Caco-2 (cell line): ENCODE measurements around the gene RNFT2. TPM values are rescaled to one million over a fixed set of nuclear protein-coding genes. Genes with fewer than 3 reads are reported as not detected.

ENCODE experiments used
- BruUV-seq: library from RNA; stranded (reverse); fragments of 400-500 nt; replicated peaks from 2 replicates; lab custom pipeline; 2021; lab: Mats Ljungman, UMichigan
- CTCF ChIA-PET: fragments of 300-600 bp; sonication (Branson Sonifier 250); formaldehyde crosslinking; loops from one replicate; lab custom pipeline; 2022; ENCODE audit warnings: antibody characterized with exemption; lab: Charles Lee
- POLR2A ChIA-PET: fragments of 300-600 bp; sonication (Branson Sonifier 250); formaldehyde crosslinking; loops from one replicate; lab custom pipeline; 2022; ENCODE audit warnings: antibody characterized with exemption; lab: Charles Lee
- DNase-seq, 2 experiments: peaks; one replicate each; pipeline versions ENCODE4 v3.0.0 to v3.0.0-alpha.2; 2020 to 2022
- H3K27me3 ChIP-seq: replicated peaks from 2 replicates; pipeline ENCODE4 v1.6.0; 2011; ENCODE audit warnings: low read length; ENCODE audit not compliant: control insufficient read depth, insufficient read depth
- H3K36me3 ChIP-seq: 2 replicates; pipeline ENCODE4 v1.5.1; 2011; ENCODE audit warnings: low read length; ENCODE audit not compliant: control insufficient read depth, insufficient read depth
- H3K4me1 ChIP-seq: fragments of 250-450 bp; sonication (Bioruptor Pico); 2 replicates; pipeline ENCODE4 v1.5.1; 2020; ENCODE audit warnings: mild to moderate bottlenecking
- H3K4me3 ChIP-seq: 2 replicates; pipeline ENCODE4 v1.5.1; 2011; ENCODE audit warnings: low read depth, mild to moderate bottlenecking, control low read depth, low read length
- H3K9me3 ChIP-seq: fragments of 250-450 bp; sonication (Bioruptor Pico); 2 replicates; pipeline ENCODE4 v1.5.1; 2020; ENCODE audit warnings: mild to moderate bottlenecking, moderate library complexity
- H3K27ac Mint-ChIP-seq: one replicate; pipeline ENCODE4 v1.8.0; 2022; ENCODE audit warnings: mixed read lengths; ENCODE audit not compliant: unreplicated experiment
- H3K27me3 Mint-ChIP-seq: one replicate; pipeline ENCODE4 v1.8.0; 2022; ENCODE audit warnings: mixed read lengths; ENCODE audit not compliant: insufficient read depth, unreplicated experiment
- H3K36me3 Mint-ChIP-seq: one replicate; pipeline ENCODE4 v1.8.0; 2022; ENCODE audit warnings: mild to moderate bottlenecking, mixed read lengths; ENCODE audit not compliant: insufficient read depth, unreplicated experiment
- H3K4me1 Mint-ChIP-seq: one replicate; pipeline ENCODE4 v1.8.0; 2022; ENCODE audit warnings: low read depth, mixed read lengths; ENCODE audit not compliant: unreplicated experiment
- H3K4me3 Mint-ChIP-seq: one replicate; pipeline ENCODE4 v1.8.0; 2022; ENCODE audit warnings: mild to moderate bottlenecking, moderate library complexity, mixed read lengths; ENCODE audit not compliant: unreplicated experiment
- H3K9me3 Mint-ChIP-seq: one replicate; pipeline ENCODE4 v1.8.0; 2022; ENCODE audit warnings: mixed read lengths; ENCODE audit not compliant: unreplicated experiment
- CTCF ChIP-seq, 2 experiments: fragments of 200-600 bp in 1 of 2; IDR thresholded peaks; 1 replicate in 1 of 2; 2 replicates in 1 of 2; pipeline versions ENCODE4 v1.5.1 to v1.8.0; 2011 to 2022; ENCODE audit warnings: antibody characterized with exemption in 1 of 2, control low read depth in 1 of 2, inconsistent platforms in 1 of 2, low read depth in 1 of 2, low read length in 1 of 2, mild to moderate bottlenecking in 1 of 2, moderate library complexity in 1 of 2; ENCODE audit not compliant: insufficient read depth in 1 of 2, severe bottlenecking in 1 of 2, unreplicated experiment in 1 of 2
- intact Hi-C: fragments of 100-400 bp; cut with micrococcal nuclease; formaldehyde crosslinking; loops from one replicate; pipeline ENCODE4 v1.10.0; 2022; ENCODE audit not compliant: unreplicated experiment
- total RNA-seq: library from RNA; stranded (reverse); gene quantifications from 2 replicates; pipeline ENCODE4 v1.2.3, GENCODE V29; 2022

The RNFT2 gene
- total RNA-seq, 1 experiment from 2014 or later: 11.6 TPM

- Mint-ChIP-seq H3K27ac (no peak overlapping the region), H3K9me3 (no peaks in the 10 kb centered on the region), H3K4me1 (peaks cover 23% of the 10 kb centered on the region), H3K27me3 (no peaks in the 10 kb centered on the region), H3K36me3 (peaks cover 43% of the 10 kb centered on the region), H3K4me3 (no peak overlapping the region)
- Histone ChIP-seq H3K4me3 (no peak overlapping the region), H3K36me3 (no peaks in the 10 kb centered on the region; the same call in 1 of the 2 replicates), H3K27me3 (no peaks in the 10 kb centered on the region), H3K9me3 (no peaks in the 10 kb centered on the region), H3K4me1 (peaks cover 22% of the 10 kb centered on the region)
- ChIA-PET POLR2A (interaction anchor here (1.6 kb wide), 1 partner anchor 11 kb away, joined by 7 read pairs; the partner anchor contains the start of genes RNFT2 and SPRING1), CTCF (interaction anchor here (0.6 to 1.6 kb wide), 4 partner anchors 24 to 404 kb away, joined by 3 to 9 read pairs (median 4); partner anchors contain the start of gene HRK)
- BruUV-seq: no TSS peak
- intact Hi-C loops: loop anchor here (1.0 kb wide), 1 partner anchor 9 kb away; no protein-coding TSS in a partner anchor
- peak in 1 of 2 experiments; percentile 20 for TF ChIP-seq CTCF (IDR thresholded peaks at IDR 0.05; ENCODE audit: insufficient read depth in 1 of 2, low read depth in 1 of 2, low read length in 1 of 2, severe bottlenecking in 1 of 2, unreplicated experiment in 1 of 2)
- DNase-seq: no peak
These were observed 10.9 kb upstream of the RNFT2 start for GRCh38 chr12:116727261-116727660.

- intact Hi-C loops: loop anchor here (1.0 kb wide), 1 partner anchor 8 kb away; no protein-coding TSS in a partner anchor
- ChIA-PET CTCF (interaction anchor here (0.6 to 1.6 kb wide), 3 partner anchors 24 to 228 kb away, joined by 3 to 9 read pairs (median 3); partner anchors contain the start of gene HRK), POLR2A (interaction anchor here (1.6 kb wide), 1 partner anchor 10 kb away, joined by 7 read pairs; the partner anchor contains the start of genes RNFT2 and SPRING1)
- TF ChIP-seq CTCF (IDR thresholded peaks at IDR 0.05; ENCODE audit: insufficient read depth in 1 of 2, low read depth in 1 of 2, low read length in 1 of 2, severe bottlenecking in 1 of 2, unreplicated experiment in 1 of 2): no peak
- Histone ChIP-seq H3K36me3 (no peaks in the 10 kb centered on the region; the same call in 1 of the 2 replicates), H3K4me3 (no peak overlapping the region), H3K4me1 (peaks cover 22% of the 10 kb centered on the region), H3K9me3 (no peaks in the 10 kb centered on the region), H3K27me3 (no peaks in the 10 kb centered on the region)
- Mint-ChIP-seq H3K4me3 (no peak overlapping the region), H3K27me3 (no peaks in the 10 kb centered on the region), H3K9me3 (no peaks in the 10 kb centered on the region), H3K27ac (no peak overlapping the region), H3K36me3 (peaks cover 41% of the 10 kb centered on the region), H3K4me1 (peaks cover 23% of the 10 kb centered on the region)
- DNase-seq: no peak
- BruUV-seq: no TSS peak
These were observed 10.2 kb upstream of the RNFT2 start for GRCh38 chr12:116727891-116728290.

- Histone ChIP-seq H3K27me3 (no peaks in the 10 kb centered on the region), H3K36me3 (no peaks in the 10 kb centered on the region; the same call in 1 of the 2 replicates), H3K9me3 (no peaks in the 10 kb centered on the region), H3K4me1 (peaks cover 38% of the 10 kb centered on the region), H3K4me3 (no peak overlapping the region)
- DNase-seq: no peak
- intact Hi-C loops: no loop called here
- Mint-ChIP-seq H3K9me3 (no peaks in the 10 kb centered on the region), H3K27ac (no peak overlapping the region), H3K4me1 (peaks cover 38% of the 10 kb centered on the region), H3K27me3 (no peaks in the 10 kb centered on the region), H3K36me3 (peaks cover 54% of the 10 kb centered on the region), H3K4me3 (no peak overlapping the region)
- no peak for TF ChIP-seq CTCF (IDR thresholded peaks at IDR 0.05; ENCODE audit: insufficient read depth in 1 of 2, low read depth in 1 of 2, low read length in 1 of 2, severe bottlenecking in 1 of 2, unreplicated experiment in 1 of 2)
- BruUV-seq: no TSS peak
- CTCF ChIA-PET: no interaction called here
- POLR2A ChIA-PET: no interaction called here
These were observed 6.3 kb upstream of the RNFT2 start for GRCh38 chr12:116731801-116732200.
